ENCODE measurements around the gene CREB3L4. TPM values are rescaled to one million over a fixed set of nuclear protein-coding genes. Genes with fewer than 3 reads are reported as not detected.

The CREB3L4 gene
- total RNA-seq, 2 experiments from 2014 or later = 2.9 to 3.9 TPM

- Mint-ChIP-seq H3K36me3 (ENCODE audit: low read depth) (no peaks in the 10 kb centered on the region), H3K9me3 (no peaks in the 10 kb centered on the region), H3K4me3 (no peak overlapping the region), H3K4me1 (ENCODE audit: low read depth) (no peaks in the 10 kb centered on the region), H3K27me3 (no peaks in the 10 kb centered on the region), H3K27ac (no peak overlapping the region)
- ATAC-seq (ENCODE audit: poor library complexity) (no peak), DNase-seq (no peak)
- Histone ChIP-seq H3K4me1 (ENCODE audit: insufficient read depth, low read length) (no peaks in the 10 kb centered on the region), H3K36me3 (ENCODE audit: insufficient read depth, low read length) (no peaks in the 10 kb centered on the region), H3K9me3 (ENCODE audit: control insufficient read depth in 1 of 2, insufficient read depth in 1 of 2, low read length in 2 of 2) (no peaks in the 10 kb centered on the region), H3K27me3 (ENCODE audit: control insufficient read depth in 1 of 2, insufficient read depth in 2 of 2, low read length in 2 of 2) (no peaks in the 10 kb centered on the region), H3K4me3 (ENCODE audit: low read length) (no peak overlapping the region), H3K27ac (ENCODE audit: low read depth in 1 of 2, low read length in 2 of 2) (no peak overlapping the region)
- ChIA-PET CTCF (no interaction called here), POLR2A (interaction anchor here (0.6 kb wide), 1 partner anchor 1312 kb away, joined by 4 read pairs; no protein-coding TSS in a partner anchor)
- intact Hi-C loops (cut with DNase I, micrococcal nuclease) = no loop called here
- TF ChIP-seq CTCF (IDR thresholded peaks at IDR 0.05) = no peak
These were observed 52.2 kb downstream of the CREB3L4 start for GRCh38 chr1:154019940-154020339.

Small RNA genes within 50 kb of the gene (microRNA-seq; reads per million reads assigned to microRNA genes)
- not detected for gene MIR6737 (ENCODE audit: borderline microRNAs expressed, borderline replicate concordance)

Other genes with a start within 250 kb of the CREB3L4 start
- gene INTS3, start 239.9 kb upstream of the CREB3L4 start, total RNA-seq = 10 to 100 TPM; 24.9 to 27.4 TPM
- 1 to 10 TPM; 3.8 to 4.4 TPM for gene SLC27A3, start 192.5 kb upstream of the CREB3L4 start, total RNA-seq
- gene GATAD2B, start 44.9 kb upstream of the CREB3L4 start, total RNA-seq = 10 to 100 TPM; 51.6 to 52.3 TPM
- gene DENND4B, start 21.2 kb upstream of the CREB3L4 start, total RNA-seq = 10 to 100 TPM; 87.0 to 98.7 TPM
- gene CRTC2, start 9.3 kb upstream of the CREB3L4 start, total RNA-seq = 100 to 1,000 TPM; 147 to 152 TPM
- gene SLC39A1, start 4.4 kb upstream of the CREB3L4 start, total RNA-seq = 1 to 10 TPM; 6.4 to 6.9 TPM
- 10 to 100 TPM; 80.4 to 80.9 TPM for gene JTB, start 9.8 kb downstream of the CREB3L4 start, total RNA-seq
- gene RAB13, start 18.4 kb downstream of the CREB3L4 start, total RNA-seq = under 1 TPM; 0.28 to 0.30 TPM
- 1,000 to 10,000 TPM; 7,636 to 8,442 TPM for gene RPS27, start 22.9 kb downstream of the CREB3L4 start, total RNA-seq
- gene NUP210L, start 187.2 kb downstream of the CREB3L4 start, total RNA-seq = under 1 TPM; 0.03 to 0.08 TPM
- gene TPM3, start 224.2 kb downstream of the CREB3L4 start, total RNA-seq = 100 to 1,000 TPM; 345 to 357 TPM
- not detected for gene CFAP141, start 238.4 kb downstream of the CREB3L4 start, total RNA-seq

Data from CD4-positive, alpha-beta T cell (primary cell).